WI38 (cell line): ENCODE results near the gene FBXO45.

Experiments used
- H3K4me3 ChIP-seq: 2 replicates; pipeline ENCODE4 v1.5.1; 2011; ENCODE audit warnings: low read depth, mild to moderate bottlenecking, control low read depth, low read length
- TF ChIP-seq, protein P1 (sequence below): IDR thresholded peaks from 2 replicates; pipeline ENCODE4 v1.5.1; 2012; ENCODE audit warnings: low read depth, mild to moderate bottlenecking, control low read depth, low read length

Gene FBXO45

DNA sequence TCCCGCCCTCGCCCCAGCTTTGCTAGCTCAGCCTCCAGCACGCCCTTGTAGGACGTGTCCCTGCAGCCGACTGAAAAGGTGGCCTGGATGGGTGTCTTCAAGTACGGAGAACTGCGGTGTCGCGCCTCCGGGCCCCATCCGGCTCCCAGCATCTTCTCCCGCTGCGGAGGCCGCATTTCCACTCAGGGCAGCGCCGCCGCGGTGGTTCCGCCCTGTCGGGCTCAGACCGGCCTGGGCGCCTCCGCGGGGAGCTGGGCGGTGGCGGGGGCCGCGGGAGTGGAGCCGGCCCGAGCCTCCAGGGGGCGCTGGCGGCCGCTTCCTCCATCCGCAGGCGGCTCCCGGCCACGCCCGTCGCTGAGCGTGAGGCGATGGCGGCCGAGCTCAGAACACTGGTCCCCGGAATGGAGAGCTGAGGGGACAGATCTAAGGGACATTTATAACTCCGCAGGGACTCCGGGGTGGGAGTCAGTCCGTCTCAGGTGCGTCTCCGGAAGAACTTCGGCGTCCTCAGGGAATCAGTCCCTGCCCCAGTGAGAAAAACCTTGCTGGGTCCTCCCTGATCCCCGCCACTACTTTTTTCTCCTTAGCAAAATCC lies 39.7 kb upstream of the FBXO45 start:
- TF ChIP-seq, protein P1, sequence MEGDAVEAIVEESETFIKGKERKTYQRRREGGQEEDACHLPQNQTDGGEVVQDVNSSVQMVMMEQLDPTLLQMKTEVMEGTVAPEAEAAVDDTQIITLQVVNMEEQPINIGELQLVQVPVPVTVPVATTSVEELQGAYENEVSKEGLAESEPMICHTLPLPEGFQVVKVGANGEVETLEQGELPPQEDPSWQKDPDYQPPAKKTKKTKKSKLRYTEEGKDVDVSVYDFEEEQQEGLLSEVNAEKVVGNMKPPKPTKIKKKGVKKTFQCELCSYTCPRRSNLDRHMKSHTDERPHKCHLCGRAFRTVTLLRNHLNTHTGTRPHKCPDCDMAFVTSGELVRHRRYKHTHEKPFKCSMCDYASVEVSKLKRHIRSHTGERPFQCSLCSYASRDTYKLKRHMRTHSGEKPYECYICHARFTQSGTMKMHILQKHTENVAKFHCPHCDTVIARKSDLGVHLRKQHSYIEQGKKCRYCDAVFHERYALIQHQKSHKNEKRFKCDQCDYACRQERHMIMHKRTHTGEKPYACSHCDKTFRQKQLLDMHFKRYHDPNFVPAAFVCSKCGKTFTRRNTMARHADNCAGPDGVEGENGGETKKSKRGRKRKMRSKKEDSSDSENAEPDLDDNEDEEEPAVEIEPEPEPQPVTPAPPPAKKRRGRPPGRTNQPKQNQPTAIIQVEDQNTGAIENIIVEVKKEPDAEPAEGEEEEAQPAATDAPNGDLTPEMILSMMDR: 0 out of 2 replicates have a peak, but pooled peaks have one; percentile 13
- H3K4me3 ChIP-seq: no peak overlapping the region

DNA sequence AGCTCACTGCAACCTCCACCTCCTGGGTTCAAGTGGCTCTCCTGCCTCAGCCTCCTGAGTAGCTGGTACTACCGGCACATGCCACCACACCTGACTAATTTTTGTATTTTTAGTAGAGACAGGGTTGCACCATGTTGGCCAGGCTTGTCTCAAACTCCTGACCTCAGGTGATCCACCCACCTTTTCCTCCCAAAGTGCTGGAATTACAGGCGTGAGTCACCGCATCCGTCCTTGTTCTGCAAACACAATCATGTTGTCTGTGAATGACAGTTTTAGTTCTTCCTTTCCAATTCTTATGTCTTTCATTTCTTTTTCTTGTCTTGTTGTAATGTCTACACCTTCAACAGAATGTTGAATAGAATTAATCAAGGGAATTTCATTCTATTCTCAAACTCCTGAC lies 37.0 kb upstream of the FBXO45 start:
- no peak overlapping the region for H3K4me3 ChIP-seq
- TF ChIP-seq, protein P1: no peak

- TF ChIP-seq, protein P1: no peak
- H3K4me3 ChIP-seq: no peak overlapping the region
These were observed 35.2 kb upstream of the FBXO45 start for GRCh38 chr3:196533260-196533681.

- TF ChIP-seq, protein P1: peak; percentile 49
- H3K4me3 ChIP-seq: no peak overlapping the region
These were observed 31.0 kb upstream of the FBXO45 start for GRCh38 chr3:196537319-196537984.

DNA sequence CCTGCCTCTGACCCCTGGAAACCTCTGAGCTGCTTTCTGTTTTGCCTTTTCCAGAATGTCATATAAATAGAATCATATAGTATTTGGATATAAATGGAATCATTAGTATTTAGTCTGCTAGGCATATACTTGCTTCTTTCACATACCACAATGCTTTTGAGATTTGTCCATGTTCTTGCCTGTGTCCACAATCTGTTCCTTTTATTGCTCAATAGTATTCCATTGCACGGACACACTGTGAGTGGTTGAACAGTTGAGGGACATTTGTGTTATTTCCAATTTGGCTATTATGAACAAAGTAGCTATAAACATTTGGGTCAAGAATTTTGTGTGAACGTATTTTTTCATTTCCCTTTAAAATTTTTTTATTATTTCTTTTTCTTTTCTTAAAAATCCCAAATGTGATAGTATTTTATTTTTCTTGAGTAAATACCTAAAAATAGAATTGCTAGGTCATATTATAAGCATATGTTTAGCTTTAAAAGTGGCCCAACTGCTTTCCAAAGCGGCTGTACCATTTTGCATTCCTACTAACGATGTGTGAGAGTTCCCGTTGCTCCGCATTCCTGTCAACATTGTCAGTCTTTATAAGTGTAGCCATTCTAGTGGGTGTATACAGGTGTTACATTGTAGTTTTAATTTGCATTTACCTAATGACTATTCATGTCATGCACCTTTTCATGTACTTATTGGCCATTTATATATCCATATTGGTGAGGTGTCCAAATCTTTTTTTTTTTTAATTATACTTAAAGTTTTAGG lies 26.6 kb upstream of the FBXO45 start:
- H3K4me3 ChIP-seq: no peak overlapping the region
- TF ChIP-seq, protein P1: no peak

GRCh38 chr3:196544491-196544992 lies 23.9 kb upstream of the FBXO45 start:
- TF ChIP-seq, protein P1: no peak
- no peak overlapping the region for H3K4me3 ChIP-seq
